GM19438 (cell line): Measurements from ENCODE around the gene CCDC126.
"Not testable (repeated sequence)": the region's sequence is repeated elsewhere in the genome, so short reads cannot be mapped to it uniquely, and the experiment has no call there.

Experiments
- ATAC-seq: cut with Tn5 transposase; IDR thresholded peaks from one replicate; pipeline ENCODE4 v1.9.1; 2021; ENCODE audit warnings: low read depth; ENCODE audit not compliant: unreplicated experiment

The CCDC126 gene, protein sequence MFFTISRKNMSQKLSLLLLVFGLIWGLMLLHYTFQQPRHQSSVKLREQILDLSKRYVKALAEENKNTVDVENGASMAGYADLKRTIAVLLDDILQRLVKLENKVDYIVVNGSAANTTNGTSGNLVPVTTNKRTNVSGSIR

DNA sequence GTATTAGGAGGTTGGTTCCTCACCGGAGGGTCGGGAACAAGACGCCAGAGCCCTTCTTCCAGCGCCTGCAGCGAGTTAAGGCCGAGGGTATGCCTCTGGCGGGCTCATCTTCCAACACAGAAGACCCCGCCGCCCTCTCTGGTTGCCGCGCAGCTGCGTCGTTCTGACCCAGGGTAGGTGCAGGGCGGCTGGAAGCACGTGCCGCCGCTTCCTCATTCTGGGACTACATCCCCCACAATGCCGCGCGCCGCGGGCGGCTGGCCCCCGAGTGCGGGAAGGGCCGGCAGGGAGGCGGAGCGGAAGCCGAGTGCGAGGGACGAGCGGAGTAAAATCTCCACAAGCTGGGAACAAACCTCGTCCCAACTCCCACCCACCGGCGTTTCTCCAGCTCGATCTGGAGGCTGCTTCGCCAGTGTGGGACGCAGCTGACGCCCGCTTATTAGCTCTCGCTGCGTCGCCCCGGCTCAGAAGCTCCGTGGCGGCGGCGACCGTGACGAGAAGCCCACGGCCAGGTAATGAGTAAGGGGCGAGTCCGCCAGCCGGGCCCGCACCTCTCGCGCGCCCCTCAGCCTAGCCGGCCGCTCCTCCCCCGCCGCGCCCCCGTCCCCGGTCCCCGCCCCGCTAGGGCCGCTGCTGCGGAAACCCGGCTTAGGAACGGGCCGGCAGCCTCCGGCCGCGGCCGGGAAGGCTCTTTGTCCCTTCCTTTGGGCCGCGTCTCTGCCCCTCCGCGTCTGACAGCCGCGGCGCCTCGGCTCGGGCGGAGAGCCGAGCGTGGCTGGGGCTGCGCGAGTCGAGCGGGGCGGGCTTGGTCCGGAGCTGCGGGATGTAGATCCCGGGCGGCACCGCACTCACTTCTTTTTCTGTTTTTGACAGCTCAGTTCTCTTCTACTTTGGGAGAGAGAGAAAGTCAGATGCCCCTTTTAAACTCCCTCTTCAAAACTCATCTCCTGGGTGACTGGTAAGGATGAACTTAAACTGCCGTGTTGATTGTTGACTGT, at the start of gene CCDC126:
Gene CCDC126, plus strand, starts transcription at position 289 of the 998 bp plus-strand sequence. CDS start 13,934 bp downstream, outside the sequence.
- ATAC-seq: peak; percentile 83

DNA sequence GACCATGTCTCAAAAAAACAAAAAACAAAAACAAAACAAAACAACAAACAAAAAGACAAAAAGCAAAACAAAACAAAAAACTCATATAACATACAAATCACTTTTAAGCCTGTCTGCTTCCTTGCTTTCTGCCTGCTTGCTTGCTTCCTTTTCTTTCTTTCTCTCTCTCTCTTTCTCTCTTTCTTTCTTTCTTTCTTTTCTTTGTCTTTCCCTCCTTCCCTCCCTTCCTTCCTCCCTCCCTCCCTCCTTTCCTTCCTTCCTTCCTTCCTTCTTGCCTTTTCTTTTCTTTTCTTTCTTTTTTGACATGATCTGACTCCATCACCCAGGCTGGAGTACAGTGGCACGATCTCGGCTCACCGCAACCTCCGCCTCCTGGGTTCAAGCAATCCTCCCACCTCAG, 49.5 kb upstream of the CCDC126 start:
- ATAC-seq: no peak

DNA sequence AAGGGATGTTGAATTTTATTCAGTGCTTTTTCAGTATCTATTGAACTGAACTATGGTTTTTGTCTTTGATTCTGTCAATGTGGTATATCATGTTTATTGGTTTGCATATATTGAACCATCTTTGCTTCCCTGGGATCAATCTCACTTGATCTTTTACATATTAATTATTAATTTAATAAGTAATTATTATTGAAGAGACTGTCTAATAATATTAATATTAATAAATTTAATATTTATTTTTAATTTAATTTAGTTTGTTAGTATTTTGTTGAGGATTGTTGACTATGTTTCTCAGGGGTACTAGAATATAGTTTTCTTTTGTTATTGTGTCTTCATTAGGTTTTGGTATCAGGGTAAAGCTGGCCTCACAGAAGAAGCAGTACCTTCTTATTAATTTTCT, 38.9 kb upstream of the CCDC126 start:
- no peak for ATAC-seq

DNA sequence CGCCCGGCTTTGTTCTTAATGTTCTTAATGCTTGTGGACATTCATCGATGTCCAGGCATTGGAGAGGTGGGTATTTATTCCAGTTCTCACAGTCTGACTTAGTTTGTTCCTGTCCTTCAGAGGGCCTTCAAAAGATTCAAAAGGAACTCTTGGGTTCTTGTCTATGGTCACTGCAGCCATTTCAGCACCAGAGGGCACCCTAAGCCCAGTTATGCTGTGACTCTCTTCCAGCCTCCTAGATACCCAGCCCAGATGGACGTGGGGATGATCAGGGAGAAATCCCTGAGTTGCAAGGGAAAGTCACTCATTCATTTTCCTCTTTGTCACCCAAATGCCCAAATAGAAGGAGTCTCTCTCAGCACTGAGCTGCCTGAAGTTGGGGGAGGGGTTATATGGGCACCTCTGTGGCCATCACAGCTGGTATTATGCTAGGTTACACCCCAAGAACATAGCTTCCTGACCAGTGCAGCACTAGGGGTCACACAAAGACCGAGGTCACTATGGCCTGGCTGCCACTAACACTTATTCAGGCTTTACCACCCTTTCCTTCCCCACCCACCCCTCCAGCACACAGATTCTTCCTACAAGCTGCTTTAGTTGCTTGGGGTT, 26.5 kb upstream of the CCDC126 start:
- peak; percentile 88 for ATAC-seq

DNA sequence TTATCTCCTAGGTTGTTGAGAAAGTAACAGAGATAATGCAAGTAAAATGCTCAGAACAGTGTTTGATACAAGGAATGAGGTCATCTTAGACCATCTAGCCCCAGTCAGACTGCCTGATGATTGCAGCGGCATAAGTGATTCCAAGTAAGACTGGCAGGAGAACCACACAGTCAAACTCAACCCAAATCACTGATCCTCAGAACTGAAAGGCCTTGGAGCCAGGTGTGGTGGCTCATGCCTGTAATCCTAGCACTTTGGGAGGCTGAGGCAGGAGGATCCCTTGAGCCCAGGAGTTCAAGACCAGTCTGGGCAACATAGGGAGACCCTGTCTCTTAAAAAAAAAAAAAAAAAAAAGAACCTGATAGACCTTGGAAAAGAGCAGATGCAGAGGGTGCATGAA, 15.2 kb upstream of the CCDC126 start:
- ATAC-seq: not testable (repeated sequence)

DNA sequence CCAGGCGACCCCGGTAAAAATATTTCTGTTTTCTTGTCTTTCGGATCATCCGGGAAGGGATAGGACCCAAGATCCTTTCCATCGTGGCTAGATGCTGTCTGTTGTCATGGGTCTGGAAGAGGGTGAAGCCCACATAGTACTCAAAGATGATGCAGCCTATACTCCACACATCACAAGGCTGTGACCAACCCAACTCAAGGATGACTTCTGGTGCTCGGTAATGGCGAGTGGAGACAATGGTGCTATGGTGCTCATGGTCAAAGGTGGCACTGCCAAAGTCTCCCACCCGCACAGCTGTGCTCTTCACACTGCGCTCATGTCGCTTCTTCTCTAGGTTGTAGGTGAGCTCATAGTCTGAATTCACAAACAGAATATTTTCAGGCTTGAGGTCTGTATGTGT, 11.9 kb upstream of the CCDC126 start:
- ATAC-seq: not testable (repeated sequence)

DNA sequence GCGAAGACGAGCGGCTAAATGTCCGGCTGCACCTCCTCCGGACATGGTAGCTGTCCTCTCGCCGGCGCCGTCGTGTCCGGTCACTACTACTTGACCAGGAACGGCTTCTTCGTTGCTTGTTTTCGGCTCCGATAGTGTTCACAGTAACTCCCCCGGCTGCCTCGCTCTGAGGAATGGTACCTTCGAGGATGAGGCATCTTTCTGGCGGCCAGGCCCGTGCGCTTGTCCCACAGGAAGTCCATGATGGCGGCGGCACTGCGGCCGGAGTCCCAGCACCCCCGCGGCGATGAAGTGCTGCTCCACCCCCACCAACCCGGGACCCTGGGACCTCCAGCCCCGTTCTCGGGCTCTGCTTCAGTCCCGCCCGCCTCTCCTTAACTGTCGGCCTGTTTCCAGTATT, 11.0 kb upstream of the CCDC126 start:
- no peak for ATAC-seq

DNA sequence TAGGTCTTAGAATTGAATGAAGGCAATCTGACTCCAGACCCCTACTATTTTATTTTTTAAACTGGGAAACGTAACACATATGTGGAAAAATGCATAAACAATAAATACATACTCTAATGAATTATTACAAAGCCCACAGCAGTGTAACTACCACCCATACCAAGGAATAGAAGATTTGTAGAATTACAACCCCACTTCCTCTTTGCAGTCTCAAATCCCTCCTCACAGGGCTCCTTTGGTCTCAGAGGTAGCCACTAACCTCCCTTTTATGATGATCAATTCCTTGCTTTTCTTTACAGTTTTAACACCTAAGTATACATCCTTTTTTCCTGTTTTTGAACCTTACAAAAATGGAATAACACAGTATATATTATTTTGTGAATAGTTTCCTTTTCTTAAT, 6.7 kb upstream of the CCDC126 start:
- ATAC-seq: no peak

DNA sequence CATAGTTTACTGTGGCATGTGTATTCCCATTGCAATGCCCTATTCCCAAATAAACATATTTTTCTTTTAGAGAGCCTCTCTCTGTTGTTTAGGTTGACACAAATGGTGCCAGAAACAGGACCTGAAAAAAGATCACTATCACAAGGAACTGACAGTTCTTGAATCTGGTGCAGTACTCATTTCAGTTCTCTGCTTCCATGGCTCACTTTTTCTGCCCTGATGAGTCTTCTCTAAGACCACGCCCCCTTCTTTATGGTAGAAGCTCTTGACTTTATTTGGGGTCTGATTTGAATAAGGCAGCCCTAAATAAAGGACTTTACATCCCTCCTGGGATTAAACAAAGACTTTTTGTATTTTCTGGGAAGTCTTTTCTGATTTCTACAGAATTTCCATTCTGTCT, 3.5 kb upstream of the CCDC126 start:
- no peak for ATAC-seq

DNA sequence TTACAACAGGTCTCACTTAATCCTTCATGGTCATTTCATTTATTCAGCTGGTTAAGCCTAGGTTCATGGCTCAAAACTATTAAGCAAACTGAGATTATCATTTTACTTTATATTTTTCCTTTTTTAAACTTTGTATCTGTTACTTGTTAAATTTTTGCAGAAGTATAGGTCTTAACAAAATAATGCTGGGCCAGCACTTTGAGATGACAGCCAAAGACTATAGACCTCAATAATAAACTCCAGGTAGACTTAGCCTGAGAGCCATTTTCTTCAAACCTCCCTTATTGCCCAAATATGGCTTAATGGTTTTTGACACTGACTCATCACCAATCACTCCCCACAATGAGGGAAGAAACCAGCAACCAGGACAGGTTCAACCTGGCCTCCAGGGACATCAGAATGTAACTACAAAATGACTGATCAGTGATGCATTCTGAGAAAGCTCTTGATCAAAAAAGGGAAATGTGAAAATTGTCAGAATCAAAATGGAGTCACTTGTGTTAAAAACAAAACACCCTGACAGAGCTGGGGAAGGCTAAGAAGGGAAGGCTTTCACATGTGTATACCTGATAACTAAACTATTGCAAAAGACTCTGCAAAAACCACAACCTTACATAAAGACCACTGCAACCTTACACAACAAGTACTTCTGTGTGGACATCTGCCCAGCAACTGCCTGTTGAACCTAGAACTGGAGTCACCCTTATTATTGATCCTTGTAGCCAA, 2.1 kb upstream of the CCDC126 start:
- peak; percentile 34 for ATAC-seq

DNA sequence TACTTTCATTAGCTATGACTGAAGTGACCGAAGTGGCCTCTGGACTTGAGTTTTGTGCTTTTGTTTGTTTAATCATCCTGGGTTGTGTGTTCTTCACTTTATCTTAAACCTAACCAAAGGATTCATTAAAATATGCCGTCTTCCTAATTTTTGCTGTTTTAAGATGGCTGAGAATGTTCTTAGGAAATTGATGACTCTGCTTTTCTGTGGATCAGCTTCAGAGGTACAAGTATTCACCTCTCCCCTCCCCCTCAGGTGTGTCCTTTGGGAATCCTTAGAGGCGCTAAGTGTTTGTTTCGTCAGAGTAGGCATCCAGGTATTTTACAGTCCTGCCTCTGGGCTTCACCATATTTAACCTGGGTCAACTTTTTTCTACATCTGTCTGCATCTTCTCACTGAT, 1.1 kb downstream of the CCDC126 start:
- no peak for ATAC-seq

DNA sequence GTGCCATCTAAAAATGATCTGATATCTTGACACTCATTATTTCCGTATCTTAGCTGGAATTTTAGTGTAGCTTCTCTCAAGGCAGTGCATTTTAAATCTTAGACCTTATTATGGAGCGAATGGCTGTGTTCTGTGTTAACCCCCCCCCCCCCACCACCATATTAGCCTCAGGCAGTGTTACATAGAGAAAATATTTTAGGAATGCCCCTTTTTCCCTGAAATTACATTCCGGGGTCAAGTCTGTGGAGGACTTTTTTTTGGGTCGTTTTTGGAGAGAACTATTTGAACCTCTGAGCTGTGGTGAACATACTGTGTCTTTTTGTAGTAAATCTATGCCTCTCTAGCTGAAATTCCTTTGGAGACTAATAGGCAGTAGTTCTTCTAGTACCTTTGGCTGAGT, 3.1 kb downstream of the CCDC126 start:
- no peak for ATAC-seq

DNA sequence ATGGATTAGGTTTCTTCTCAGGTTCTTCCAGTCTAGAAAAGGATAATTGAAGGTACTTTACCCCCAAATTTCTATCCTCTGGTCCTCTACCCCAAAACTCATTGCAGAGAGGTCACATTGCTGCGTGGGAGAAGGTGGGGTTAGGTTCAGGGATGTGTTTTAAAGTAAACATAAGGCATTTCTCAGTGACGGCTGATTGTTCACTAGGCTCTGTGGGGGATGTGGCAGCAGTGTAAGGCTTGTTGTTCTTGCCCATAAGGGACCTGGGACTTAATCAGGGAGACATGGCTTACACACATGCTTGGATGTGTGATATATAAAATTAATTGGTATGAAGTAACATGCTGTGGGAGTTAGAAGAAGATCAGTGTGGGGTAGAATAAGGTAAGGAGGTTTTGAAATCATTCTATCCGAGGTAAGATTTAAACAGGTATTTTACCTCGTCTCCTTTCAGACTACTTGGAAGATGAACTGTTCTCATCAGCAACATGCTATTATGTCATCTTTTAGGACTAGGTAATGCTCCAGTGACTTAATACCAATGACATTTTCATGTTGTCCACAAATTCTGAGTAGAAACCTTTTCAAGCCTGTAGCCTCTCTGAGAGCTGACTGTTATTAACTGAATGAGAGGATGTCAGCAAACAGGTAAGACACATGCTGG, 6.6 kb downstream of the CCDC126 start:
- no peak for ATAC-seq

DNA sequence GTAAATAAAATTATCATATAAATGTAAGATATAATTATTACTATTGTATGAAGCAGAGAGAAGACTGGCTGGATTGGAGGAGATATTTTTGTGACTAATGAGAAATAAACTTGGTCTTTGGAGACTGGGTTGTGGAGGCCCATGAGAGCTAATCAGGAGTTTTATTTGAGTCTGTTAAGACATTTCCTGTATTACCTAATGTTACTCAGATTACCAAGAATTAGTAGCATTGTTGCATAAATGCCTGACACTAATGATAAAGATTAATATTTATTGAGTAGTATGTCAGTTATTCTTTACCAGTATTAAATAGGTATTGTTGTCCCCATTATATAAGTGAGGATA, 7.1 kb downstream of the CCDC126 start:
- ATAC-seq: no peak

DNA sequence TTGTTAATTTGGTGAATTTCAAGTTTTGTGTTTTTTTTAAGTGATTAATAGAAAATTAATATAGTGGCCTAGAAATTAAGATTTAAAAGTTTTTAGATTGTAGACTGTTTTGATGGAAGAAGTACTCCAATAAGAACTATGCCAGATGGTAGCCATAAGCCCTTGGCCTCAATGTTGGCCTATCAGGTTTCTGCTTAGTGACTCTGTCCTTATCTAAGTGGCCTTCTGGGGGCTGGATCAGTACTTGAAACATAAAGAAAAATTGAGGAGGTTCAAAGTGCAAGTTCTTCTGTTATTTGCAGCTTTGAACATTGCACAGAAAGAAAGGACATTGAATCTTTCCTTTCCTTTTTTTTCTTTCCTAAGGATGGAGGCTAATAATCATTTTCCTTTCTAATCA, 9.9 kb downstream of the CCDC126 start:
- no peak for ATAC-seq

DNA sequence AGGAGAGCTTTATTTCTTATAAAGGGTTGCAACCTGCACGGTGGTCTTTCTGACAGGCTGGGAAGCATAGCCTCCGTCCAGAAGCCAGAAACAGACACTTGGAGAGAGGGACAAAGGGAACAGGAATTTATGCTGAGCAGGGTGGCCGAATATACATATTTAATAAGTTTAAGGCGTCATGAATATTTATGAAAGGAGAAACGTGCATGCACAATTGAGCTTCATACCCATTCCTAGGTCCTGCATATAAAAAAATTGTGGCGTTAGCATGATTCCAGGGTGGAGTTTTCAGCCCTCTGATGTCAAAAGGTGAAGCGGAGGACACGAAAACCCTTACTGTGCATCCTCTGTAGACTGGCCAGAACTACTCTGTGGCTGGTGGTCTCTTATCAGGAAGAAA, 10.7 kb downstream of the CCDC126 start:
- no peak for ATAC-seq

DNA sequence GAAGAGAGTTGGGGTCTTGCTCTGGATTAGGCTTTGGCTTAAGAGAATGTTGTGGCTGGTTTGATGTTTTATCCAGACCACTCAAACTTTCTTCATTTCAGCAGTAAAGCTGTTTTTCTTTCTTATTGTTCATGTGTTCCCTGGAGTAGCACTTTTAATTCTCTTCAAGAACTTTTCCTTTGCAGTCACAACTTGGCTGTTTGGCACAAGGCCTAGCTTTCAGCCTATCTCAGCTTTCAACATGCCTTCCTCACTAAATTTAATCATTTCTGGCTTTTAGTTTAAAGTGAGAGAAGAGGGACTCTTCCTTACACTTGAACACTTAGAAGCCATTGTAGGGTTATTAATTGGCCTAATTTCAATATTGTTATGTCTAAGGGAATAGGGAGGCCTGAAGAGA, 18.1 kb downstream of the CCDC126 start:
- ATAC-seq: no peak

DNA sequence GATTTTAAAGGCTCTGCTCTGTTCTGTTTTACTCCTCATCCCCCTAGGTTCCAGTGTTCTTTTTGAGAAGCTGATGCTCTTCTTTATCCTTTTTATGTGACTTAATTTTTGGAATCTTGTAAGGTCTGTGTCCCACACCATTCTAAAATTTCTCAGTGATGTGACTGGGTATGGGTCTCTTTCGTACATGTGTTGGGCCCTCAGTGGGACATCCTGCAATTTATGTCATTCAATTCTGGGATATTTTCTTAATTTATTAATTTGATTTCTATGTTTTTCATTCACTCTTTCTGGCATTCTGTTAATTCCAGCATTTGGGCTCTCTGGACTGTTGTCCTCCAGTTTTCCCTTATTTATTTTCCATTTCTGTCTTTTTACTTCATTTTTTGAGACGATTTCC, 19.4 kb downstream of the CCDC126 start:
- no peak for ATAC-seq

DNA sequence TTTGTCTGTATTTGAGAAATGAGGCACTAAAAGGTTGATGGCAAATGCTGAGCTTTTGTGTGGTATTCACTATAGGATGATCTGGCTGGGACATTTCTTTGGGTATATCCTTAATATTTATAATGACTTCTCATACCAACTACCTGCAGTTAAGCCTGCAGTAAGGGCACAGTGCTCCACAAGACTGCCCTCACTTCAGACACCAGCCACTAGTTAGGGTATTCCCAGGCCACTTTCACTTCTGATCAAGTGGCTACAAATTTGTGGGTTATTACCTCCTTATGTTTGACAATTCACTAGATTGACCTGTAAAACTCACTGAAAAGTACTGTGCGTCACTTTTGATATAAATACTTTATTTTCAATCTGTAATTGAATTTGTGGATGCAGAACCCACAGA, 20.3 kb downstream of the CCDC126 start:
- ATAC-seq: no peak

DNA sequence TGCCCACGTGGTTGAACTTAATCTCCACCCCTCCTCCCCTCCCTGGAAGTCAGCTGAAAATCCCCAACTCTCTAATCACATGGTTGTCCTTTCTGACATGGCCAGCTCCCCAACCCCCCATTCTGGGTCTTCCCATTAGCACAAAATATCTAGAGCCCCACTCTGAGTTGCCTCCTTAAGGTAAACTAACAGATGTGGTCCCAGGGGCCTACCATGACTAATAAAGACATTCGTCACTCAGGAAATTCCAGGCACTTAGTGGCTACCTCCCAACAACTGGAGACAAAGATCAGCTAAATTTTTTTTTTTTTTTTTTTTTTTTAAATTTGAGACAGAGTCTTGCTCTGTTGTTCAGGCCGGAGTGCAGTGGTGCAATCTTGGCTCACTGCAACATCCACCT, 21.1 kb downstream of the CCDC126 start:
- no peak for ATAC-seq

DNA sequence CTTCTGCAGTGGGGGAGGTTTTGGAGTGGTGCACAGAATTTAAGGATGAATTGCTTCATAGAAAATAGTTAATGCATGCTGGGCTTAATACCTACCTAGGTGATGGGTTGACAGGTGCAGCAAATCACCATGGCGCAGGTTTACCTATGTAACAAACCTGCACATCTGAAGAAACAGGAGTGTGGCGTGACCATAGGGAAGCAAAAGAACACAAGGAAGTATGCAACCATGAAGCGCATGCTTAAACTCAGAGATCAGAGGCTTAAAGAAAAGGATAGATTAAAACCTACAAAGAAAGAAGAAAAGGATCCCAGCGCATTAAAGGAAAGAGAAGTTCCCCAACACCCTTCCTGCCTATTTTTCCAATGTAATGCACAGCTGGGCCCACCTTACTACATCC, 22.0 kb downstream of the CCDC126 start:
- ATAC-seq: no peak
